ENCODE results near the gene FRMD6.

Gene FRMD6

DNA sequence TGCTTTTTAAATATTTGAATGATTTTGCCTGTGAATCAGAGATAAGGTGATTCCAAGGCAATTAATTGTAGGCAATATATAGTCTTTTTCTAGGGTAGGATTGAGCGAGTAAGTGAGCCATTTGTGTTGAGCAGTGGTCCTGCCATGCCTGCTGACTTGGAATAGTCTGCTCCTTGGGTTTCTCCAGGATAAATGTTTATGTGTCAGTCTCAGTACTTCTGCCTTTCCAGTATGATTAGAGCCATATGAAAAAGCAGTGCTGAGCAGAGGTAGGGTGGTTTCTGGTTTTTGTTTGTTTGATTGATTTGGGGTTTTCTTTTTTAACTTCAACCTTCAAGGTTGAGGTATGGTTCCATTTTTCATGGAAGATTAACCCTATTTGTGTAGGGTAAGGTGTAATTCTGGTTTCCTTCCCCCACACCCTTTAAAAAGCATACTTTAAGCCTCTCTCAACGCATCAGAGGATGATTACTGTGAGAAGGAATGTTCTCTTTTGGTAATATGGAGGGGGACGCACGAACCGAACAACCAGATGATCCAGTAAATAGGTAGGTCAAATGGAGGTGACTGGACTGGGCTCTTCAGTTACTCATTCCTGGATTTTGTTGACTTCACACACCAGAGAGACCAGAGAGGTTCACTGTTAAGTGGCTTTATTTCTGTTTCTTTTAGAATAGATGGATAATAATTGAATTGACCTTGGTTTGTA is 22.7 kb downstream of the FRMD6 start:
- DNase-seq, result no peak

- DNase-seq, result no peak
Observed at GRCh38 chr14:51676549-51676948, 24.8 kb downstream of the FRMD6 start.

GRCh38 chr14:51677266-51677665 is 25.6 kb downstream of the FRMD6 start:
- DNase-seq, result no peak

GRCh38 chr14:51677738-51678137 is 26.0 kb downstream of the FRMD6 start:
- DNase-seq, result no peak

DNA sequence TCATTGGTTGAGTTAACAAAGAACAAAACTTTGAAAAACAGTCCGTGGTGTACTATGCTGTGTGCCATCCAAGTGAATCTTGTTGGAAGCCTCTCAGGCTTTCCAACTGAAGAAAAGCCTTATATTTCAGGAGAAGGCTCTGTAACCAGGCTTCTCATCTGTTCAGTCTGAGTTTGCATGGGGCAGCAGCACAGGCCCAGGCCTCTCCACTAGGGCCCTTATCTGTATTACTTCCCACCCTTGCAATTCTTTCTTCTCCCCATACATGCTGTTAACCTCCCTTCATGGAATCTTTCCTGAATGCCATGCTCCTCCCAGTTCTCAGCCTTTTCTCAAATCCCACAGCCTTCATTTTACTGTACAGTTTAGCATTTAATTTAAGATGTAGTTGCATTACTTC is 28.3 kb downstream of the FRMD6 start:
- no peak for DNase-seq

DNA sequence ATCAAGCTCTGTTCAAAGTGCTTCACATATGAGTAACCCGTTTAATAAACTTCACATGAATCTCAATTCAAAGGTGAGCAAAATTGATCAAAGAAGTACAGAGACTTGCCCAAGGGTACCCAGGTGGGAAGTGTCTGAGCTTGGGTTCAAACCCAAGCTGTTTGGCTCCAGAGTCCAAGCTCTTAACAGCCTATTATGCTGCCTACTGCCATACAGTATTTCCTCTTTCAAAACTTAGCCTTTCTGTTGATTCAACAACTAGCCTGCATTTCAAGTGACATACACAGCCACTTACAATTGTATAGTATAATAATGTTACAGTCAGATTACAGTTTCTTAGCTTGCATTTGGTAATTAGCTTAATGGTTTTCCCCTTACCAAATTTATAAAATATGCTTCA is 29.7 kb downstream of the FRMD6 start:
- DNase-seq, result no peak

GRCh38 chr14:51682411-51682810 is 30.7 kb downstream of the FRMD6 start:
- DNase-seq, result no peak

- no peak for DNase-seq
Observed at GRCh38 chr14:51684760-51685159, 33.0 kb downstream of the FRMD6 start.

GRCh38 chr14:51691176-51691575 is 39.5 kb downstream of the FRMD6 start:
- no peak for DNase-seq

- DNase-seq, result no peak
Observed at GRCh38 chr14:51692646-51693045, 40.9 kb downstream of the FRMD6 start.

- DNase-seq, result no peak
Observed at GRCh38 chr14:51697848-51698247, 46.1 kb downstream of the FRMD6 start.

- DNase-seq, result no peak
Observed at GRCh38 chr14:51701951-51702350, 50.2 kb downstream of the FRMD6 start.

- DNase-seq, result no peak
Observed at GRCh38 chr14:51703787-51704186, 52.1 kb downstream of the FRMD6 start.

GRCh38 chr14:51704545-51704944 is 52.8 kb downstream of the FRMD6 start:
- DNase-seq, result no peak

DNA sequence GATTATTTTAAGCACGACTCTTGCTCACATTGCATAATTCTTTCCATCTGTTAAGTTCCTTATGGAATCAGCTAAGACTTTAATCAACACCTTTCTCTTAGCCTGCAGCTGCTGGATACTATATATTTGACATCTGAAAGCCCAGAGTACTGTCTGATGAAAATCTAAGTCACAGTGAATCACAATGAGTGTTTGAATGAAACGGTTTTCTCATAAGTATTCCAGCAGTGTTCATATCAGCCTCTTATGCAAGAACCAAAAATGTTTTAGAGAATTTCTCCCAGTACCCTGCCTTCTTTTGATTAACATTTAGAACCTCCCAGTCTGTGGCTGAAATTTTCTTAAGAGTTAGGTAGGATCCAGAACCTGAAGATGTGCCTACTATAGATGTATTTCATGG is 55.6 kb downstream of the FRMD6 start:
- no peak for DNase-seq

- no peak for DNase-seq
Observed at GRCh38 chr14:51711505-51711904, 59.8 kb downstream of the FRMD6 start.

DNA sequence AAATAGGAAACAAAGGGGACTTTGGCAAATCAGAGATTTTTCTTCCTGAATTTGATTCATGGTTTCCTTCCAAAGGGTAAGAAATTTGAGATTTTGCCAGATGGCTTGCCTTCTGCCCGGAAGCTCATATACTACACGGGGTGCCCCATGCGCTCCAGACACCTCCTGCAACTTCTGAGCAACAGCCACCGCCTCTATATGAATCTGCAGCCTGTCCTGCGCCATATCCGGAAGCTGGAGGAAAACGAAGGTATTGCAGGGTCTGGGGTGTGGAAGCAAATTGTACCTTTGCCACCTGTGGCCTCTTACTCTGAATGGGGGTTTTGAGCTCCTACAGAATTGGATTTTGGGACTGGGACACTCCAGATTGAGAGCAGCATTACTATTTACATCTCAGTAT is 63.5 kb downstream of the FRMD6 start:
- DNase-seq, result no peak

GRCh38 chr14:51715742-51716141 is 64.0 kb downstream of the FRMD6 start:
- no peak for DNase-seq

DNA sequence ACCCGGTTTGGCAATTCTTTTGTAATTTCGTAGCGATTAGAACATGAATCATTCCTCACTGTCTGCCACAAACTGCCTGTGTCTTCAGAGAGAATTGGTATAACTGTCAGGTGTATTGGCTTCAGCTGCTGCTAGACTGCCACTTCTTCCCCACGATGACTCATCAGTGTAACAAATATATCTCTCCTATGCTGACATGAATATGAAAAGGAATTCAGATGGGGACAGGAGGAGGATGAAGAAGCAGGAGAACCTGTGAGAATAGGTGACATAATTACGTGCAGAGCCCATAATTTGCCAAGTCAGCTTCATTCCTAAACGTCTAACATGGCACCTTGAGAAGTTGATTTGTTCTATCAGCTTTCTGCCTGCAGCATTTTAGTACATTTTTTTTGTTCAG is 64.9 kb downstream of the FRMD6 start:
- no peak for DNase-seq

- no peak for DNase-seq
Observed at GRCh38 chr14:51717766-51718165, 66.1 kb downstream of the FRMD6 start.

GRCh38 chr14:51719955-51720354 is 68.2 kb downstream of the FRMD6 start:
- DNase-seq, result no peak

DNA sequence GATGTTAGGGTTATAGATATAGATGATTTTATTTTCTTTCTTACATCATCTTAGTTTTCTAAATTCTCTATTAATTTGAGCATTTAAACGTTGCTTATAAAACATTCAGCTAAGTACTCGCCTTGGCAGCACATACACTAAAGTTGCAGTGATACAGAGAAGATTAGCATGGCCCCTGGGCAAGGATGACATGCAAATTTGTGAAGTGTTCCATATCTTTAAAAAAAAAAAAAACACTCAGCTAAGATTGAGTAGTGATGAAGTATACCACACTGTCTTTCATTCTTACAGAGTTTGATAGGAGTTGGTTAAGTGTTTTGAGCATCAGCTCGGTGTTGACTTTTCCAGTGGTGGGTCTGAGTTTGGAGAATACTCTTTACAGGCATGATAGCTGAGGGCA is 72.3 kb downstream of the FRMD6 start:
- DNase-seq, result no peak

DNA sequence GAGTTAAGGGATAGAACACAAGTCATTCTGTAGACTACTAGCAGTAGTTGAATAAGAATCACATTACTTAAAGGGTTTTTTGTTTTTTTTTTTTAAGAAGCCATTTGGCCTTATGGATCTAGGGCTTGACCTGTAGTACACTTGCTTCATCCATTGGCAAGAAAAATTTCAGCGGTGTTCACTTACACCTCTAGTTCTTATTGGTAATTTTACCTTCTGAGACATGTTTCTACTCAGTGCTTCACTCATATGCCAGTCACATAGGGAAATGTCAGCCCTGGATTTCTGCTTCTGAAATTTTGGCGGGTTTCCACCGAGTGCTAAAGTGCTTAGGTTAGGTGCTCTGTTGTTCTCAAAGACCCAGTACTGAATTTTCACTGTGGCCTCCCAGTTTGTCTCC is 72.9 kb downstream of the FRMD6 start:
- DNase-seq, result no peak

DNA sequence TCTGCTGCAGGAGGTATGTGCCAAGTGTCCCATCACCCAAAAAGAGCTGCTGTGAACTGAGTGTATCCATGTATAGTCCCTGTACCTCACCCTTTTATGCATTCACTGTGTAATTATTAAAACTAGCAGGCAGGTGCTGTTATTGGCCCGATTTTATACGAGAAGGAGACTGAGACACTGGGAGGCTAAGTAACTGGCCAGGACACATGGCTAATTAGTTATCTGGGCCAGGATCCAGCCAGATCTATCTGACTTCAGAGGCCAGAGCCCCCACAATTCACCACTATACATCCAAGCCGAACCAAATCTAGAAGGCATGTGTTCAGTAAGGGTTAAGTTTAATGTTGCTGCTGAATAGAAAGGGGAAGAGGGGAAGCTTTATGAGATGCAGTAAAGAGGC is 73.4 kb downstream of the FRMD6 start:
- DNase-seq, result no peak

DNA sequence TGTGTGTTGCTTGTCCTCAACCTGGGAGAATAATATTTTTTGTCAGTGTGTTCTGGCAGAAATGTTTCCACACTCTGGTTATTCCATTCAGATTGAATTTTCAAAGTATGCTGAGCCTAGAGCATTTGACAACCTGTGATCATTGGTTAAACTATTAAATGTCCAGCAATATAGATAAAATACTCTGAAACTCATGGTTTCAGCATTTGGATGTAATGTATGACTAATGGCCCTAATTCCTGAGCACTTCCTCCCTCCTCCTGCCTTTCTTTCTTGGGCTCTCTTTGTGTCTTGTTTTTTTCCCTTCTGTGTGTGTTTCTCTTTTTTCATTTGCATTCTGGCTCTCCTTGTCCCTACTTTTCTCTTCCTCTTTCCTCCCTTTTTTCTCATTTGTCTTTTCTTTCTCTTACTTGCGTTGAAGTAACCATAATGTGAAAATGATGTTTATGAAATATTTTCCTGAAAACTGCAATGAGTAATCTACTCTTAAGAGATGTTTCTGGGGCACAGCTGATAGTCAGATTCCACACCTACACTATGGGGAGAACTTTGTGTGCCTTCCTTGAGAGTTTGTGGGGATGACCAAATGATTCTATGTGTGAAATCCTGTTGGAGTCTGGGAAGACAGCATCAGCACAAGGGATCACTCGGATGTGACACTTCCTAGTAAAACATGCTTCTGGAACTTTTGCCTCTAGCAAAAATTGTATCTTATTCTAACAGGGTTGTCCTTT is 74.6 kb downstream of the FRMD6 start:
- DNase-seq, result no peak

All from NCI-H1092 treated with DMSO at 0.1 percent for 48 hours (cell line).